Mucosa of descending colon (tissue), 3 donors: Measurements from ENCODE around the gene ATP7A. TPM values are rescaled to one million over a fixed set of nuclear protein-coding genes. Genes with fewer than 3 reads are reported as not detected.
A peak's percentile ranks its signal among the peaks of the same experiment; 100 is the strongest.

Source experiments
- ATAC-seq: fragments of 200-7000 bp; cut with Tn5 transposase; one replicate; pipeline ENCODE4 v1.9.1; 2020; ENCODE audit warnings: mild to moderate bottlenecking, moderate library complexity
- DNase-seq, 3 donors: peaks; one replicate each; pipeline ENCODE4 v3.0.0-alpha.2; 2020
- H3K36me3 ChIP-seq: fragments of 200-600 bp; one replicate; pipeline ENCODE4 v1.8.0; 2021; ENCODE audit warnings: low read depth, mild to moderate bottlenecking
- H3K4me1 ChIP-seq: fragments of 200-600 bp; one replicate; pipeline ENCODE4 v1.8.0; 2021; ENCODE audit warnings: low read depth, mild to moderate bottlenecking
- H3K4me3 ChIP-seq: fragments of 200-600 bp; one replicate; pipeline ENCODE4 v1.8.0; 2021; ENCODE audit warnings: mild to moderate bottlenecking
- H3K9me3 ChIP-seq: fragments of 200-600 bp; one replicate; pipeline ENCODE4 v1.8.0; 2021; ENCODE audit warnings: mild to moderate bottlenecking
- intact Hi-C, 2 donors: fragments of 100-400 bp; cut with DNase I in 1 of 2; cut with micrococcal nuclease in 1 of 2; formaldehyde crosslinking; loops; one replicate each; pipeline versions ENCODE4 v1.11.0 to v1.11.1; 2022; cut with DNase I, micrococcal nuclease
- total RNA-seq, 3 donors: library from RNA; stranded (reverse); fragmentation: NEBNext Ultra II Directional in 2 of 3; extraction: Animal tissue kit (Norgen Biotek cat#: 25700) in 2 of 3; gene quantifications; one replicate each; pipeline versions ENCODE4 v1.2.1 to v1.2.4, GENCODE V29; 2021 to 2023
- TF ChIP-seq, protein P1 (sequence below): fragments of 200-600 bp; IDR thresholded peaks from one replicate; pipeline ENCODE4 v1.8.0; 2022; ENCODE audit warnings: antibody characterized with exemption, mild to moderate bottlenecking
- donor health status: DM: no; HTN: no; CAD: no; lungs with moderate emphysema.
- donor health status: DM: no; HTN: no; CAD: no.
- donor health status: DM: no; HTN: yes; CAD: no.

ATP7A gene
- total RNA-seq, 3 donors from 2014 or later = 6.9 to 11.2 (median 9.7) TPM

DNA sequence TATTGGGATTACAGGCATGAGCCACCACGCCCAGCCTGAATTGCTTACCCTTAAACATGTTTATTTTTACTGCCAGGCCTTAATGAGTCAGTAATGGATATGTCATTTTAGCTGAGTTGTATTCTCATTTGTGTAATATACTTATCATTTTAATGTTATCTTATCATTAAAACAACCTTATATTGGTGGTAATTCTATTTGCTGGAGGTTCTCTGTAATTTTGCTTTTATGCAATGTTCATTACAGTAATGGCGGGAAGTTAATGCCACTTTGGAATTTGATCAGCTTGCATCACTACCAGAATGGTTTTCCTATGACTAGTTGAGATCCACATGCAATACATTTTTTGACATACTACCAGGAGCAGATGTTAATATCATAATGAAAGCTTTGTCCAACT is 65.3 kb downstream of the ATP7A start:
- TF ChIP-seq, protein P1, sequence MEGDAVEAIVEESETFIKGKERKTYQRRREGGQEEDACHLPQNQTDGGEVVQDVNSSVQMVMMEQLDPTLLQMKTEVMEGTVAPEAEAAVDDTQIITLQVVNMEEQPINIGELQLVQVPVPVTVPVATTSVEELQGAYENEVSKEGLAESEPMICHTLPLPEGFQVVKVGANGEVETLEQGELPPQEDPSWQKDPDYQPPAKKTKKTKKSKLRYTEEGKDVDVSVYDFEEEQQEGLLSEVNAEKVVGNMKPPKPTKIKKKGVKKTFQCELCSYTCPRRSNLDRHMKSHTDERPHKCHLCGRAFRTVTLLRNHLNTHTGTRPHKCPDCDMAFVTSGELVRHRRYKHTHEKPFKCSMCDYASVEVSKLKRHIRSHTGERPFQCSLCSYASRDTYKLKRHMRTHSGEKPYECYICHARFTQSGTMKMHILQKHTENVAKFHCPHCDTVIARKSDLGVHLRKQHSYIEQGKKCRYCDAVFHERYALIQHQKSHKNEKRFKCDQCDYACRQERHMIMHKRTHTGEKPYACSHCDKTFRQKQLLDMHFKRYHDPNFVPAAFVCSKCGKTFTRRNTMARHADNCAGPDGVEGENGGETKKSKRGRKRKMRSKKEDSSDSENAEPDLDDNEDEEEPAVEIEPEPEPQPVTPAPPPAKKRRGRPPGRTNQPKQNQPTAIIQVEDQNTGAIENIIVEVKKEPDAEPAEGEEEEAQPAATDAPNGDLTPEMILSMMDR = no peak
- Histone ChIP-seq H3K9me3 (no peaks in the 10 kb centered on the region), H3K4me3 (no peak overlapping the region), H3K4me1 (no peaks in the 10 kb centered on the region), H3K36me3 (no peaks in the 10 kb centered on the region)
- DNase-seq = peak in 1 of 3 donors; percentile 2
- intact Hi-C loops = no loop called here
- peak; percentile 35 for ATAC-seq

DNA sequence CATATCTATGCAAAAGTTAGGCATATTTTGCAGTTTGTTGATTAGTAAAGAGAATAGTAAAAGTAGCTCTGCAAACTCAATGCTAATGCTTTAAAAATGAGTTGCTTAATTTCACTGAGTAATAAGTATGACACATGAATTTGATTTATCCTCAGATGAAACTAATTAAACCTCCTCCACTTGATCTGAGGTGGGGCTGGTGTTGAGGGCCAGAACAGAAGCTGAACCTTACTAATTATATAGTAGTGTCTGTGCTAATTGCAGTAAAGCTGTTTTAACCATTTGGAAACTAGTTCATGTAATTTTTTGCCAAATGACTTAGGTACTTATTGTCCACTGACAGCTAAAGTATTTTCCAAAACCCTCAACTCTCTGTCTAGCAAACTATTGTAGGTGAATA is 66.6 kb downstream of the ATP7A start:
- intact Hi-C loops = no loop called here
- TF ChIP-seq, protein P1 = no peak
- ATAC-seq = no peak

DNA sequence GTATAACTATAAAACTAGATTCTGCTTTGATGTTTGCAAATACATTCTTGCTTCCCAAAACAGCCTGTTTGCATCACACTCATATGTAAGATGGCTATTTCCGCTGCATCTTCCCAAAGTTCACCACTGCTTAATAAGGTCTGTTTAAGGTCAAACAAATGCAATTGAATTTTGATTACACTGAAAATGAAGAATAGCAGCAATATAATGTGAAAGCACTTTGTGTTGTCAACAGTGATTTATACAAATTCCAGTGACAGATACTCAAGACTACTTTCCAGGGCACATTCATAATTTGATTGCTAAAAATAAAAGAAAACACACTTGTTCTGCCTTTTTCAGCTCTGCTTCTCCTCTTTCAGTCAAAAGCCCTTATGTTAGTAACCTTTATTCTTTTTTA is 67.0 kb downstream of the ATP7A start:
- TF ChIP-seq, protein P1 = no peak
- H3K4me1 ChIP-seq = no peaks in the 10 kb centered on the region
- DNase-seq (no peak), ATAC-seq (no peak)
- intact Hi-C loops = no loop called here
- H3K36me3 ChIP-seq = no peaks in the 10 kb centered on the region
- no peak overlapping the region for H3K4me3 ChIP-seq
- no peaks in the 10 kb centered on the region for H3K9me3 ChIP-seq

More for the DNA sequence above, 66.6 kb downstream of the ATP7A start:
- no peak for DNase-seq
- Histone ChIP-seq H3K9me3 (no peaks in the 10 kb centered on the region), H3K4me3 (no peak overlapping the region), H3K4me1 (no peaks in the 10 kb centered on the region), H3K36me3 (no peaks in the 10 kb centered on the region)

DNA sequence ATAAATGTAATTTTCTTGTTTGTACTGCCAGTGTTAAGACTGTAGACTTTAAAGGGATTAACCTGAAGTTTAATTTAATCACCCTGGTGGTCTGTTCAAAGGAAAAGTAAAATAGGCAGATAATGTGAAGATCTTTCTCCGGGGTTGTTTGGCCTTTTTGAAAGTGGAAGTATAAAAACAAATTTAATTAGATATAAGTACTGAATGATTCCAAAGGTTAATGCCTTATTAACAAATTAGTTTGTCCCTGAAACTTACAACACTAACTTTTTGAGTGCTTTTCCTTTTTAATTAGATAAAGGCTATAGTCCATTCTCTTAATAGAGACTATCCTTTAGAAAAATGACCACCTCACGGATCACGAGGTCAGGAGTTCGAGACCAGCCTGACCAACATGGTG is 69.4 kb downstream of the ATP7A start:
- DNase-seq (no peak), ATAC-seq (no peak)
- no peaks in the 10 kb centered on the region for H3K36me3 ChIP-seq
- intact Hi-C loops = no loop called here
- TF ChIP-seq, protein P1 = no peak
- H3K4me1 ChIP-seq = no peaks in the 10 kb centered on the region
- H3K9me3 ChIP-seq = no peaks in the 10 kb centered on the region
- H3K4me3 ChIP-seq = no peak overlapping the region

DNA sequence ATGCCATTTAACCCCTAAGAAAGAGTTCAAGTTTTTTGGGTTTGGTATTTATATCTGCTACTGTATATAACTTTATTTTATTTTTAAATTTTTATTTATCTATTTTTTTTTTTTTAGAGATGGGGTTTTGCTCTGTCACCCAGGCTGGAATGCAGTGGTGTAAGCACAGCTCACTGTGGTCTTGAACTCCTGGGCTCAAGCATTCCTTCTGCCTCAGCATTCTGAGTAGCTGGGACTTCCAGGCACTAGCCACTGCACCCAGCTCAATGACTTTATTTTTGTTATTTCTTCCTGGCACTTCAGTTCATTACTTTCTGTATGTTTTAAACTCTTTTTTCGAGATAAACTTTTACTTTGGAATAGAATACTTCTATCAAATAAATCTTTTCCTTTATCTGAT is 101.4 kb downstream of the ATP7A start:
- no peak for ATAC-seq
- no peak for DNase-seq
- Histone ChIP-seq H3K36me3 (no peaks in the 10 kb centered on the region), H3K9me3 (no peaks in the 10 kb centered on the region), H3K4me1 (no peaks in the 10 kb centered on the region), H3K4me3 (no peak overlapping the region)
- intact Hi-C loops = no loop called here
- TF ChIP-seq, protein P1 = no peak
